GM18511 (cell line): Measurements from ENCODE around the gene USP53.
"Not testable (repeated sequence)": the region's sequence is repeated elsewhere in the genome, so short reads cannot be mapped to it uniquely, and the experiment has no call there.

ENCODE experiments used
- ATAC-seq: cut with Tn5 transposase; IDR thresholded peaks from one replicate; pipeline ENCODE4 v1.9.1; 2021; ENCODE audit warnings: mild to moderate bottlenecking, moderate library complexity; ENCODE audit not compliant: unreplicated experiment

Gene USP53

DNA sequence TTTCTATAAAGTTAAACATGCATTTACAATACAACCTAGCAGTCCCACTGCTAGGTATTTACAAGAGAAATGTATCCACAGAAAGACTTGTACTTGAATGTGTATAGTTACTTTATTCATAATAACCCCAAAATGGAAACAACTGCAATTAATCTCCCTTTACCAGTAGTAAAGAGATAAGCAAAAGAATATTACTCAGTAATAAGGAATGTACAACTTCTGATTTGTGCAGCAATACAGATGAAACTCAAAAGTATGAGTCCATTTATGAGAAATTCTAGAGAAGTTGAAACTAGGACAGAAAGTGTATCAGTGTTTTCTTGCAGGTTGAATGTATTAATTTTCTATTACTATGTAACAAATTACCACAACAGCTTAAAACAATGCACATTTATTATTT lies 15.2 kb downstream of the USP53 start:
- ATAC-seq: no peak

DNA sequence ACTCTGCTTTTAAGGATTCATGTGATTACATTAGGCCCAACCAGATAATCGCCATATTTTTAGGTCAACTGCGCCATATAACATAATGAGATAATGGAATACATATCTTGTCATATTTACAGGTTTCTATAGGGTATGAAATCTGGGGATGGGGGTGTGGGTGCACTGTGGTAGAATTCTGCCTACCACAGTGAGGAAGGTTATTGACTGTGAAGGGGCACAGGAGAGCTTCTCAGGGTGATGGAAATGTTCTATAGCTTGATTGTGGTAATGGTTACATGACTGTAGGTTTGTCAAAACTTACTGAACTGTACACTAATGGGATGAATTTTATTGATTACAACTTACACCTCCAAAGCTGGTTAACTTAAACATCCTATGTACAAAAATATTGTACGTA lies 15.9 kb downstream of the USP53 start:
- ATAC-seq: no peak

DNA sequence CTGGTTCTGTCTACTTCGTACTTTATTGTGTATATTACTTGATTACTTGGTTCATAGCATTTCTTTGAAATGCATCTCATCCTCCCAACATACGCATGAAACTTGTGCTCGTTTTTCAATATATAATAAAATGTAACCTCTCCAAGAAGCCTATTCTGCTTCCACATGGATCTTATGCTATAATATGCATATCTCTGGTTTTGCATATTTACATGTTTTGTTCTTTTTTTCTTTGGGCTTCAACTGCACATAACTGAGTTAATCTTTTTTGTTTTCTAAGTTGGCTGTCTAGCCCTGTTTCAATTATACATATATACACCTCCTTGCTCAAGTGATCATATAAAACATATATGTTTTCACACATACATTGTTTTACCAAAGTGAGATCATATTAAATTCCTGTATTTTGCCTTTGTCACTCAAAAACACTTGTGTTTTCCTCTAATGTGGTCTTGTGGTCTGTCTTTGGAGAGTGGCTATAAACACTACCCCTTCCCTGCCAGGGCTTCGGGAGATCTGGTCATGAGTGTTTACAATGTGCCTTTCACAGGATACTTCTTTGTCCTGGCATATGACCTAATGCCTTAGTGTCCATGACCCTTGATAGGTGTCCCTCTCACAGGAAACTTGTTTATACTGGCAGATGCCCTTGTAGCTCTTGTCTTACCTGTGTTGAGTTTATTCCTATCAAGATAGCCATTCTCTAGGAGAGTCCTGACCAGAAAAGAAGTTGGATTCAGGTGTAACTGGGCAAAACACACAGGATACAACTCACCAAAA lies 17.6 kb downstream of the USP53 start:
- no peak for ATAC-seq

DNA sequence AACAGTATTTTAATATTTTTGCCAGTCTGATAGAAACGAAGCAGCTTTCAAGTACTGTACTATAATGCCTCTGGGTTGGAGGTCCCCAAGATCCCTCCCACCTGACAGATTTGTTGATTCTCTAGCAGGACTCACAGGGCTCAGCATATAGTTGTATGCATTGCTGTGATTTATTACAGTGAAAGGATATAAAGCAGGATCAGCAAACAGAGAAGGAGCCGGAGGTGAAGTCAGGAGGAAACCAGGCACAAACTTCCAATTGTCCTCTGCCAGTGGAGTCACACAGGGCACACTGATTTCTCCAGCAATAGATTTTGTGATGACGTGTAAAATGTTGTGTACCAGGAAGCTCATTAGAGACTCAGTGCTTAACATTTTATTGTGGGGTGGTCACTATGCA lies 19.0 kb downstream of the USP53 start:
- no peak for ATAC-seq

DNA sequence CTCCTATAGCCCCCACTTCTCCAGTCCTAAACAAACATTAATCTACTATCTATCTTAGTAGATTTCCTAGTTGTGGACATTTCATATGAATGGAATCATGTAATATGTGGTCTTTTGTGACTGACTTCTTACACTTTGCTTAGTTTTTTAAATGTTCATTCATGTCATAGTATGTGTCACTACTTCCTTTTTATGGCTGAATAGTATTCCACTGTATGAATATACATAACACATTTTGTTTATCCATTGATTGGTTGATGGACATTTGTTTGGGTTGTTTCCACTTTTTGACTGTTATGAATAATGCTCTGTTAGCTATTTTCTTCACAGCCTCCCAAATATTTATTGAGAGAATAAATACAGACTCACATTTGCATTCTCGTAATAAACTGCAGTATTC lies 19.8 kb downstream of the USP53 start:
- ATAC-seq: no peak

DNA sequence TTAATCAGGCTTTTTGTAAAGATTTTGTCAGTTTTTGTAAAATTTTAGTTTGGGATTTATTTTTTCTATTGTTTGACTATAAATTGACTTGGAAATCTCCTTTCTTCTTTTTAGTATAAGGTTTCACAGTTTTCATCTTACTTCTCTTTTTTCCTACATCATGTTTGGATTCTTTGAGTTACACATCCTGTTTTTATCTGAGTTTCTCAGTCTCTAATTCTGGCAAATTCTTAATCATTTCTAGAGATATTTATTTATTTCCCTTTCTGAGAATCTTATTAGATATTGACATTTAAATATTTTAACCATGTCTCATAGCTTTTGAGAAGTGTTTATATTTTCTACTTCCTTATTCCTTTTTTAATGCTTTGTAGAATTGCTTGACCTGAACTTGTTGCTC lies 20.7 kb downstream of the USP53 start:
- no peak for ATAC-seq

DNA sequence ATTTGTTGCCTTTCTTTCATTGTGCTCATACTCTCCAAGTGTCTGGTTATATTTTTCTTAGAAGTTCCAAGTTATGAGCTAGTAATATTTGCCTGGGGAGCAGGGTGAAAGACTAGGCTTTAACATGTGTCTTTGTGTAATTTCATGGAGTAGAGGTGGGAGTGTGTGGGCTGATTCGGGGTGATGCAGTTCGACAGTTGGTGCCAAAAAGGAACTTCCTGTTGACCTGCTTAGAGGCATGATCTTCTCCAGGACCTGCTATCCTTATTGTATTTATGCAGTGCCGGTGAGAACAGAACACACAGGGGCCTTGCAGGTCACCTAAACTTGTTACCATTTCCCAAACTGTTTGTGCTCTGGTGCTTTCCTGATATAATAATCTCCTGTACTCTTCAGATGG lies 21.2 kb downstream of the USP53 start:
- ATAC-seq: no peak

DNA sequence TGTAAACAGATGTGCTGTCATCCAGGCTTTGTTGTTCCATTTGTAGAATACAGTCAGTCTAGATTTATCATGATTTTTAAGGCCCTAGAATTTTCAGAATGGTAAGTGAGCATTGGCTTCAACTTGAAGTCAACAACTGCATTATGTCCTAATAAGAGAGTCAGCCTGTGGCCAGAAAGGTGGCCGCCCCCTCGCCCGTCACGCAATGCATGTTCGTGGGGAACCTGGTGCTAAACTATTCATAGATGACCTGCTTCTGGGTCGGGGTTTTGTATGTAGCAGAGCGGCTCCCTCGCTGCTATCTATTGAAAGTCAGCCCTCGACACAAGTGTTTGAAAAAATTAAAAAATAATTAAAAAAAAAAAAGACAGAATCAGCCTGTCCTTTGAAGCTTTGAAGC lies 24.7 kb downstream of the USP53 start:
- ATAC-seq: no peak

DNA sequence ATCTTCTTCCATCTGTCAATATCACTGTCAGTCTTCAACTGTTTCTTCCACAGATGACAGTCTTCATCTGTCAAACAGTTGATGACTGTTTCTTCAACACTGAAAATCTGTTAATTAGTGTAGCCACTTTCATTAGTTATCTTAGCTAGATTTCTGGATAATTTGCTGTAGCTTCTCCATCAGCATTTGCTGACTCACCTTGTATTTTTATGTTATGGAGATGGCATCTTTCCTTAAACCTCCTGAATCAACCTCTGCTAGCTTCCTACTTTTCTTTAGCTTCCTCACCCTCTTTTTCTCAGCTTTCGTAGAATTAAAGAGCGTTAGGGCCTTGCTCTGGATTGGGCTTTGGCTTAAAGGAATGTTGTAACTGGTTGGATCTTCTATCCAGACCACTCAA lies 25.1 kb downstream of the USP53 start:
- no peak for ATAC-seq

DNA sequence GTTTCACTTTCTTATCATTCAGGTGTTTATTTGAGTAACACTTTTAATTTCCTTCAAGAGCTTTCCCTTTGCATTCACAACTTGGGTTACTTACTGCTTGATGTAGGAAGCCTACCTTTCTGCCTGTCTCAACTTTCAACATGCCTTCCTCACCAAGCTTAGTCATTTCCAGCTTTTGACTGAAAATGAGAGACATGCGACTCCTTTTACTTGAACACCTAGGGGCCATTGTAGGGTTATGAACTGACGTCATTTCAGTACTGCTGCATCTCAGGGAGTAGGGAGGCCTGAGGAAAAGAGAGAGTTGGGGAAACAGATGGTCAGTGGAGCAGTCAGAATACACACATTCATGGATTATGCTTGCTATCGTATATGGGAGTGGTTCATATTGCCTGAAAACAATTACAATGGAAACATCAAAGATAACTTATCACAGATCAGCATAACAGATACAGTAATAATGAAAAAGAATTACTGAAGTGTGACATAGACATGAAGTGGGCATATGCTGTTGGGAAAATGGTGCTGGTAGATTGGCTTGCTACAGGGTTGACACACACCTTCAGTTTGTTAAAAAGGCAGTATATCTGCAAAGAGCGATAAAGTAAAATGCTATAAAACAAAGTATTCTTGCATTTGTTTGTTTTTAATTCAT lies 25.7 kb downstream of the USP53 start:
- peak; percentile 98 for ATAC-seq

DNA sequence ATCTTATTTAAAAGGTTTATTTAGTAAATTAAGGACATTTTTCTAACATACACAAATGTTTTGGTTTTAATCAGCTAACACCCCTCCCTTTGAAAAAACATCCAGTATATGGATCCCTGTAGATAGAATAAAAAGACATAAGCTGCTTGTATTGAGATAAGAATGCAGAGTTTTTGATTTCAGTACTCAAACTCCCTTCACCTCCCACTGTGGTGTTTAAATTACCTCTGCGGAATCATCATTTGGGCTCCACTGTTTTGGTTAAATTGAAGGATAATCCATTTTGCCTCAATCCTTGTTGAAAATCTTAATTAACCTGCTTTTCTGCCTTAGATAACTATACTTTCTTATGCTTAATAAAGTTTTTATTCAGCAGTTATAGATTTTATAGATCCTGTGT lies 27.6 kb downstream of the USP53 start:
- no peak for ATAC-seq

DNA sequence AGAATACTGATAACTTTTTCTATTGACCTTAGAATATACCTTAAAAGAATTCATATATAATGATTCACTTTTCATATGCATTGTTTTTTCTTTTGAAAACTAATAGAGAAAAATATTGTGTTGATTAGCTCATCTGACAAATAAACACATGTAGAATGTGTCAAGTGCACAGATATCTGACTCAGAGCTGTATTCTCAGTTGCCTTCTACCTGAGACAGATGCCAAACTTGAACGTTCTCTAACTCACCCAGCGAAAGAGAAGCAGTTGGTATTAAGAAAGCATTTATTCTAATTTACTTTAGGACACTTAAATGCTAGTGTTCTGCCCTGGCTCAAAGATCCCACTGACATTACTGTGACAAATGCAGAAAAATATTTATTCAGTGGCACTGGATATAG lies 28.1 kb downstream of the USP53 start:
- no peak for ATAC-seq

DNA sequence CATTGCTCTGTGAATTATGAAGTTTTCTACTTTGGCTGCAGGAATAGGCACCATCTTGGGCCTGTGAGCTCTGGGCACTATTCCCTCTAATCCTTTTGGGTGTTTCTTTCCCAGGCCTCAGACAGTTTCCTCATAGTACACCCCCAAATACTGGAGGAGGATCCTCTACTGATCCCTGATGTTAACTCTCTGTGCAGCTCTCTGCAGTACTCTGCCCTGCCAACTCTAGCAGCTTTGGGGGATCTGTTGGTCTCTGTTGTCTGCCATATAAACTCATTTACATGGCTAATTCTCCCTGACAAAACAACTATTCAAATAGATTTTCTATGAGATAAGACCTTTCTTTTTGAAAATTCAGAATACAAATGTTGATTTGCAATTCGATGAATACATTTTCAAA lies 29.9 kb downstream of the USP53 start:
- no peak for ATAC-seq

DNA sequence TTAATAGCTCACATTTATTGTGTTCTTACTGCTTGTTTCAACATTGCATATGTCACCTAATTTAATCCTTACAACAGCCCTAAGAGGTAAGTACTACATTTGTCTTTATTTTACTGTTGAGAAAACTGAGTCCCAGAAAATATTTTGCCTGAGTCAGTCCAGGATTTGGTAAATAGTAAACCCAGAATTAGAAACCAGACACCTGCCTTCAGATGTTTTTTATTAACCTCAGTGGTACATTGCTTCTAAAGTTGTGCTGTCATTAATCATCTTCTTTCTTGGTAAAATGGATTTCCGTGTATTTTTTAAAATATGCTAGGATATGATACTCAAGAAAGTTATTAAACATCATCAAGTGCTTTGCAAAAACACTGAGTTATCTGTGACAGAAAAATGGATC lies 31.4 kb downstream of the USP53 start:
- no peak for ATAC-seq

DNA sequence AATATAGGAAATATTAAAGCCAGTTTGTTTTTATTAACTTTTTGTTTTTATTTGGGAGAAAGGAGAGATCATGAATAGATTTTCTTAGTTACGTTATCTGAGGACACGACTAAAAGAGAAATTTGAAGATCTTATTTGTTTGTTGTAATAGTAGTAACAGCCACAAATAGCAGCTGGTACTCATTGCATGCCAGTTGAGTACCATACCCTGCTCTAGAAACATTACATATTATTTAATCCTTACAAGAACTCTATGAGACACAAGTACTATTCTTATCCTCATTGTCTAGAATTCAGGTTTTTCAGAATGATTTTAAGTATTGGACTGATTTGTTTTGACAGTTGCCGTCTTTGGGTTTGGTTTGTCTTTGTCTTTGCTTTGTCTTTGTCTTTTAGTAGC lies 31.8 kb downstream of the USP53 start:
- ATAC-seq: no peak

DNA sequence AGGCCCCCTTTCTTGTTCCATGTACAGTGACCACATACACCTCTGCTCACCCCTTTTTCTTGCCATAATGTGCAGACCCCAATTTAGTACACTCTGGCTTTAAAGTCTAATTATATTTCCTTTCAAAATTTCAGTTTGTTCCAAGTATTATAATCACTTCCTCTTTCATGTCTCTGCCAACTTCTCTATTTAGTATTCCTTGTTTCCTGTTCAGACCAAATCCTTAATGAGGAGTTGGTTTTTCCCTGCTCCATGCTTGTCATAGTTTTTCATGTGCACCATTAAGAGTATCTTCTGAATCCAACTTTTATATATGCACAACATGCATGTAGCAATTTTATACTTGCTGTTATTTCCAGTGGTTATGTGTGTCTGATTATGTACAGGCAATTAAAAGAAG lies 32.3 kb downstream of the USP53 start:
- no peak for ATAC-seq

DNA sequence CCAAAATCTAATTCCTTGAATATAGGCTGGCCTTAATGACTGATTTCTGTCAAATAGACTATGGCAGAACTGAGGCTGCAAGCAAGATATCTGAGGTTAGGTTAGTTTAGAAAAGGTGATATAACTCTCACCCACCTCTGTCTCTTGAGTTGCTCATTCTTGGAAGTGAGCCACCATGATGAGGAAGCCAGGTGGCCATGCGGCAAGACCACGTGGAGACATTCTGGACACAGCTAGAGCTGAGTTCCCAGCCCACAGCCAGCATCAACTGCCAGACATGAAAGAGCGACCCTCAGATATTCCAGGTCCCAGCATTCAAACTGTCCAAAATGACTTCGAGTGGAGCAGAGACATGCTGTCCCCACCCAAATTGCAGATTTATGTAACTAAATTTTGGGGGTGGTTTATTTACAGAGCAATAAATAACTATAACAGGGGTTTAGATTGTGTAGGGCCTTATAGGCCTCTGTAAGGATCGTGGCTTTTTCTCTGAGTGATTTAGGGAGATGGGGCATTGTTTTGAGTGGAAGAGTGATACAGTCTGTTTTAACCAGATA lies 33.7 kb downstream of the USP53 start:
- ATAC-seq: no peak

DNA sequence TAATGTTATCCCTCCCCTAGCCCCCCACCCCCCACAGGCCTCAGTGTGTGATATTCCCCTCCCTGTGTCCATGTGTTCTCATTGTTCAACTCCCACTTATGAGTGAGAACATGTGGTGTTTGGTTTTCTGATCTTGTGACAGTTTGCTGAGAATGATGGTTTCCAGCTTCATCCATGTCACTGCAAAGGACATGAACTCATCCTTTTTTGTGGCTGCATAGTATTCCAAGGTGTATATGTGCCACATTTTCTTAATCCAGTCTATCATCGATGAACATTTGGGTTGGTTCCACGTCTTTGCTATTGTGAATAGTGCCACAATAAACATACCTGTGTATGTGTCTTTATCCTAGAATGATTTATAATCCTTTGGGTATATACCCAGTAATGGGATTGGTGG lies 38.5 kb downstream of the USP53 start:
- not testable (repeated sequence) for ATAC-seq

DNA sequence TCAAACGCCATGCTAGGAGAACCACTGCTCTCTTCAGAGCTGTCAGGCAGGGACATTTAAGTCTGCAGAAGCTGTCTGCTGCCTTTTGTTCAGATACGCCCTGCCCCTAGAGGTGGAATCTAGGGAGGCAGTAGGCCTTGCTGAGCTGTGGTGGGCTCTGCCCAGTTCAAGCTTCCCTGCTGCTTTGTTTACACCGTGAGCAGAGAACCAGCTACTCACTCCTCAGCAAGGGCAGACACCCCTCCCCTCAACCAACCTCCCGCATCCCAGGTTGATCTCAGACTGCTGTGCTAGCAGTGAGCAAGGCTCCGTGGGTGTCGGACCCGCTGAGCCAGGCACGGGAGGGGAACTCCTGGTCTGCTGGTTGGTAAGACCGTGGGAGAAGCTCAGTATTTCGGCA lies 42.7 kb downstream of the USP53 start:
- not testable (repeated sequence) for ATAC-seq

DNA sequence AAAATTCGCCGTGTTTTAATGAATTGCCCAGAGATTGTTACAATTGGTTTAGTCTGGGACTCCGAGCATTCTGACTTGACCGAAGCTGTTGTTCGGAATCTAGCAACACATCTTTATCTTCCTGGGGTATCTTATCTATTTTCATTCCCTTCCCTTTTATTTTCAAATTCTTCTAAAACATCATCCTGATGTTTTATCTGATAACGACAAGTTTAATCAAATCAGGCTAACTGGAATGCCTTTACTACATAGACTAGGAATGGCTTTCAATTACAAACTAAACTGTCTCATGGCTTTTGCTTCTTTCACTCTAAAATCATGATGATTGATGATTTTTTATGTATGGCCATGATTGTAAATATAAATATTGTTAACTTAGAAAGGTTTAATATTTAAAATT lies 48.0 kb downstream of the USP53 start:
- no peak for ATAC-seq

DNA sequence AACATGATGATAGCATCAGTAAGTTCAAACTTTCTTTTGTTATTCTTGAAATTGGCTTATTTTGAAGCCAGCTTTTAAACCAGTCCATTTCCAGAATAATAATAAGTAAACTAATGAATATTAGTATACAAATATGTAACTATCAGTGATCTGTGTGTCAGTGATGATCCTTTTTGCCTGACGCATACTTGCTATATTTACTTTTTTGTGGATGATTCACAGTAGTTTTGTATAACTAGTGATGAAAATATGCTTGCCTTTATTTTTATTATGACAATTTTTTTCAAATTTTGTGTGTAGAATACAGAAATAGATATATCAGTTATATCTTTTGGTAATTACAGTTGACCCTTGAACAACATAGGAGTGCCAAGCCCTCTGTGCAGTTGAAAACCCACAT lies 49.5 kb downstream of the USP53 start:
- ATAC-seq: no peak

DNA sequence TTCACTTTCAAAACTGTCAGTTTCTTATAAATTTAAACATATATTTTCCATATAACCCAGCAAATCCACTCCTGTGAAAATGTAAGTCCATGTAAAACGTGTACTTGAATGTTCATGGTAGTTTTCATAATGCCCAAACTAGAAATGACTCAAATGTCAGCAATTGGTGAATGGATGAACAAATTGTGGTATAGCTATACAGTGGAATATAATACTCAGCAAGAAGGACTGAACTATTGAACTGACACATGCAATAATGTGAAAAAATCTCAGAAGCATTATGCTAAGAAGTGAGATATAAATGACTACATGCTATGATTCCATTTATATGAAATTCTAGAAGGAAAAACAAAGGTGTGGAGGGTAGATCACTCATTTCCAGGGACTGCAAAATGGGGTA lies 52.2 kb downstream of the USP53 start:
- no peak for ATAC-seq

DNA sequence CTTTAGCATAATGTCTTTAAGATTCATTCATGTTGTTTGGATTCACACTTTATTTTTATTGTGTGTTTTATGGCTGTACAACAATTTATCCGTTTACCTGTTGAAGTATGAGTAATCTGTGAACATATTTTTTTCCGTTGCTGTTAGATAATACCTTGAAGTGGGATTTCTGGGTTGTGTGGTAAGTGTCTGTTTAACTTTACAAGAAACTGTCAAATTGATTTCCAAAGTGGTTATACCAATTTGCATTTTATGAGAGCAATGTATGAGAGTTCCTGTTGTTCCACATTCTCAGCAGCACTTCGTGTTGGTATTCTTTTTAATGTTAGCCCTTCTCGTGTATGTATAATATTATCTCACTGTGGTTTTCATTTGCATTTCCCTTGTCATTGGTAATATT lies 53.6 kb downstream of the USP53 start:
- ATAC-seq: no peak
